Keratinocyte (primary cell): ENCODE results near the gene EXOC3L2. TPM values are rescaled to one million over a fixed set of nuclear protein-coding genes. Genes with fewer than 3 reads are reported as not detected.

Source experiments
- DNase-seq: peaks from one replicate; pipeline ENCODE4 v3.0.0-alpha.2; 2011; ENCODE audit warnings: low read depth, missing footprints, low spot score
- FAIRE-seq: peaks from 2 replicates; lab custom pipeline; 2011; peaks lifted over from hg19 to GRCh38; lab: Jason Lieb, UNC
- H2AFZ ChIP-seq: 2 replicates; pipeline ENCODE4 v1.6.0; 2012; ENCODE audit warnings: low read length, control low read depth, inconsistent platforms; ENCODE audit not compliant: control insufficient read depth
- H3K27ac ChIP-seq: 2 replicates; pipeline ENCODE4 v1.5.1; 2011; ENCODE audit warnings: low read length; ENCODE audit not compliant: control insufficient read depth, insufficient read depth
- H3K27me3 ChIP-seq: 3 replicates; pipeline ENCODE4 v1.6.0; 2011; ENCODE audit warnings: low read length; ENCODE audit not compliant: control insufficient read depth, insufficient read depth; ENCODE audit errors: extremely low read depth
- H3K36me3 ChIP-seq, 2 experiments: 2 replicates in 1 of 2; 3 replicates in 1 of 2; pipeline ENCODE4 v1.5.1; 2011; ENCODE audit warnings: low read length in 2 of 2, mild to moderate bottlenecking in 1 of 2; ENCODE audit not compliant: control insufficient read depth in 2 of 2, insufficient read depth in 2 of 2; ENCODE audit errors: extremely low read depth in 1 of 2
- H3K4me1 ChIP-seq: 3 replicates; pipeline ENCODE4 v1.5.1; 2011; ENCODE audit warnings: low read length; ENCODE audit not compliant: control insufficient read depth, insufficient read depth; ENCODE audit errors: extremely low read depth
- H3K4me2 ChIP-seq: 3 replicates; pipeline ENCODE4 v1.6.0; 2011; ENCODE audit warnings: low read depth, low read length; ENCODE audit not compliant: control insufficient read depth, insufficient read depth; ENCODE audit errors: extremely low read depth
- H3K4me3 ChIP-seq, 3 experiments: fragments of 200-600 bp in 1 of 3; sonication (generic) in 1 of 3; 2 replicates in 2 of 3; 3 replicates in 1 of 3; pipeline ENCODE4 v1.5.1; 2011 to 2016; ENCODE audit warnings: low read length in 3 of 3, mild to moderate bottlenecking in 3 of 3, control low read depth in 2 of 3, inconsistent platforms in 1 of 3, low read depth in 1 of 3, mixed read lengths in 1 of 3, mixed run types in 1 of 3, moderate library complexity in 1 of 3; ENCODE audit not compliant: control insufficient read depth in 2 of 3, insufficient read depth in 2 of 3; ENCODE audit errors: extremely low read depth in 1 of 3
- H3K79me2 ChIP-seq: 2 replicates; pipeline ENCODE4 v1.6.0; 2012; ENCODE audit warnings: low read length; ENCODE audit not compliant: control insufficient read depth, insufficient read depth
- H3K9ac ChIP-seq: 3 replicates; pipeline ENCODE4 v1.6.0; 2011; ENCODE audit warnings: low read length; ENCODE audit not compliant: control insufficient read depth, insufficient read depth; ENCODE audit errors: extremely low read depth
- H3K9me1 ChIP-seq: 3 replicates; pipeline ENCODE4 v1.6.0; 2011; ENCODE audit warnings: low read length; ENCODE audit not compliant: control insufficient read depth, insufficient read depth; ENCODE audit errors: extremely low read depth
- H3K9me3 ChIP-seq: 2 replicates; pipeline ENCODE4 v1.5.1; 2012; ENCODE audit warnings: low read depth, low read length; ENCODE audit not compliant: control insufficient read depth
- H4K20me1 ChIP-seq: 3 replicates; pipeline ENCODE4 v1.6.0; 2011; ENCODE audit warnings: low read length; ENCODE audit not compliant: control insufficient read depth, insufficient read depth; ENCODE audit errors: extremely low read depth
- EZH2 ChIP-seq: IDR thresholded peaks from one replicate; pipeline ENCODE4 v1.6.1; 2012; ENCODE audit warnings: inconsistent platforms, mild to moderate bottlenecking, low read length, moderate library complexity
- dilution Hi-C: fragments of 300-500 bp; cut with MboI; formaldehyde crosslinking; loops from one replicate; pipeline ENCODE4 v1.7.0; 2020; ENCODE audit warnings: low sequenced_read_pairs; ENCODE audit not compliant: extremely low pct_ligation_motif_present
- polyA plus RNA-seq, 5 experiments: library from polyadenylated mRNA; depleted of rRNA in 3 of 5; stranded (reverse) in 3 of 5; stranded (forward) in 1 of 5; unstranded in 1 of 5; fragments of >200 nt; gene quantifications; 1 replicate in 1 of 5; 2 replicates in 3 of 5; 3 replicates in 1 of 5; pipeline versions ENCODE4 v1.2.1 to v1.2.3, GENCODE V29; 2011 to 2012; ENCODE audit warnings: missing spikeins in 2 of 5, low read depth in 1 of 5, low replicate concordance in 1 of 5
- TF ChIP-seq, protein P1 (sequence below), 3 experiments: IDR thresholded peaks in 1 of 3; conservative IDR thresholded peaks in 1 of 3; optimal IDR thresholded peaks in 1 of 3; 2 replicates in 2 of 3; 3 replicates in 1 of 3; pipeline versions ENCODE3 to v1.5.1; 2011; ENCODE audit warnings: low read length in 3 of 3, mild to moderate bottlenecking in 3 of 3, moderate library complexity in 2 of 3, control low read depth in 1 of 3, inconsistent platforms in 1 of 3; ENCODE audit not compliant: insufficient read depth in 2 of 3; ENCODE audit errors: extremely low read depth in 1 of 3

EXOC3L2 gene
- polyA plus RNA-seq, 1 donor (not counting 4 experiments of a cell fraction or from before 2014, with no cell fraction given), result 0.08 TPM

- Histone ChIP-seq H2AFZ (no peak overlapping the region), H3K9me3 (no peaks in the 10 kb centered on the region), H3K4me2 (no peak overlapping the region), H4K20me1 (no peaks in the 10 kb centered on the region), H3K4me1 (peaks cover 9% of the 10 kb centered on the region), H3K36me3 (no peaks in the 10 kb centered on the region), H3K79me2 (no peaks in the 10 kb centered on the region), H3K27me3 (no peaks in the 10 kb centered on the region), H3K4me3 (no peak overlapping the region), H3K9ac (no peak overlapping the region), H3K9me1 (no peaks in the 10 kb centered on the region), H3K27ac (no peak overlapping the region)
- no peak for DNase-seq
- TF ChIP-seq, protein P1, sequence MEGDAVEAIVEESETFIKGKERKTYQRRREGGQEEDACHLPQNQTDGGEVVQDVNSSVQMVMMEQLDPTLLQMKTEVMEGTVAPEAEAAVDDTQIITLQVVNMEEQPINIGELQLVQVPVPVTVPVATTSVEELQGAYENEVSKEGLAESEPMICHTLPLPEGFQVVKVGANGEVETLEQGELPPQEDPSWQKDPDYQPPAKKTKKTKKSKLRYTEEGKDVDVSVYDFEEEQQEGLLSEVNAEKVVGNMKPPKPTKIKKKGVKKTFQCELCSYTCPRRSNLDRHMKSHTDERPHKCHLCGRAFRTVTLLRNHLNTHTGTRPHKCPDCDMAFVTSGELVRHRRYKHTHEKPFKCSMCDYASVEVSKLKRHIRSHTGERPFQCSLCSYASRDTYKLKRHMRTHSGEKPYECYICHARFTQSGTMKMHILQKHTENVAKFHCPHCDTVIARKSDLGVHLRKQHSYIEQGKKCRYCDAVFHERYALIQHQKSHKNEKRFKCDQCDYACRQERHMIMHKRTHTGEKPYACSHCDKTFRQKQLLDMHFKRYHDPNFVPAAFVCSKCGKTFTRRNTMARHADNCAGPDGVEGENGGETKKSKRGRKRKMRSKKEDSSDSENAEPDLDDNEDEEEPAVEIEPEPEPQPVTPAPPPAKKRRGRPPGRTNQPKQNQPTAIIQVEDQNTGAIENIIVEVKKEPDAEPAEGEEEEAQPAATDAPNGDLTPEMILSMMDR (optimal IDR thresholded peaks at IDR 0.05 in 1 of 3, IDR thresholded peaks at IDR 0.05 in 1 of 3, conservative IDR thresholded peaks at IDR 0.05 in 1 of 3; ENCODE audit: extremely low read depth in 1 of 3, insufficient read depth in 2 of 3, low read length in 3 of 3), result no peak
- TF ChIP-seq EZH2, result no peak
- FAIRE-seq, result no peak
- dilution Hi-C loops, result no loop called here
Observed at GRCh38 chr19:45218426-45218825, 26.8 kb downstream of the EXOC3L2 start.

GRCh38 chr19:45217957-45218334 is 27.3 kb downstream of the EXOC3L2 start:
- dilution Hi-C loops, result no loop called here
- TF ChIP-seq, protein P1 (optimal IDR thresholded peaks at IDR 0.05 in 1 of 3, IDR thresholded peaks at IDR 0.05 in 1 of 3, conservative IDR thresholded peaks at IDR 0.05 in 1 of 3; ENCODE audit: extremely low read depth in 1 of 3, insufficient read depth in 2 of 3, low read length in 3 of 3), result no peak
- no peak for TF ChIP-seq EZH2
- FAIRE-seq, result no peak
- Histone ChIP-seq H4K20me1 (no peaks in the 10 kb centered on the region), H3K4me1 (peaks cover 9% of the 10 kb centered on the region), H3K9ac (no peak overlapping the region), H3K9me3 (no peaks in the 10 kb centered on the region), H3K4me2 (no peak overlapping the region), H3K9me1 (no peaks in the 10 kb centered on the region), H3K27ac (no peak overlapping the region), H3K4me3 (no peak overlapping the region), H3K79me2 (no peaks in the 10 kb centered on the region), H3K27me3 (no peaks in the 10 kb centered on the region), H3K36me3 (no peaks in the 10 kb centered on the region), H2AFZ (no peak overlapping the region)
- DNase-seq, result no peak
